Stromal cell of bone marrow (primary cell): ENCODE data around the gene APOBEC3B.
"Not testable (repeated sequence)": the region's sequence is repeated elsewhere in the genome, so short reads cannot be mapped to it uniquely, and the experiment has no call there.

ENCODE experiments used
- DNase-seq: peaks from one replicate; pipeline ENCODE4 v3.0.0-alpha.2; 2012; ENCODE audit warnings: low read depth

Gene APOBEC3B

GRCh38 chr22:39031434-39032295, 49.5 kb downstream of the APOBEC3B start:
- not testable (repeated sequence) for DNase-seq

GRCh38 chr22:39037071-39037470, 54.9 kb downstream of the APOBEC3B start:
- DNase-seq = not testable (repeated sequence)

GRCh38 chr22:39039306-39040126, 57.4 kb downstream of the APOBEC3B start:
- no peak for DNase-seq

- not testable (repeated sequence) for DNase-seq
Observed at GRCh38 chr22:39040155-39040537, 58.0 kb downstream of the APOBEC3B start.

- DNase-seq = peak; percentile 22
Observed at GRCh38 chr22:39040538-39041296, 58.6 kb downstream of the APOBEC3B start, which contains the start of gene APOBEC3F. TSS of gene APOBEC3F (plus strand) at chr22:39040864. CDS start at chr22:39040961, 97 bp downstream.

GRCh38 chr22:39041908-39042307, 59.8 kb downstream of the APOBEC3B start:
- DNase-seq = no peak
